Thyroid gland (tissue), 4 donors: Measurements from ENCODE around the gene TMEM88. TPM values are rescaled to one million over a fixed set of nuclear protein-coding genes. Genes with fewer than 3 reads are reported as not detected.
A peak's percentile ranks its signal among the peaks of the same experiment; 100 is the strongest.

ENCODE experiments used
- DNase-seq, 2 donors: peaks; one replicate each; pipeline ENCODE4 v3.0.0-alpha.2; 2019
- H3K27ac ChIP-seq, 3 donors: fragments of 200-600 bp; sonication (generic); 1 replicate in 2 of 3; 2 replicates in 1 of 3; pipeline ENCODE4 v1.5.1; 2016 to 2019; ENCODE audit warnings: mild to moderate bottlenecking in 1 of 3, moderate library complexity in 1 of 3
- H3K27me3 ChIP-seq: fragments of 200-600 bp; sonication (generic); one replicate; pipeline ENCODE4 v1.5.1; 2019
- H3K36me3 ChIP-seq, 2 donors: fragments of 200-600 bp; sonication (generic); one replicate each; pipeline ENCODE4 v1.5.1; 2016 to 2019
- H3K4me1 ChIP-seq, 2 donors: fragments of 200-600 bp; sonication (generic); one replicate each; pipeline ENCODE4 v1.5.1; 2017 to 2019
- H3K4me3 ChIP-seq, 3 donors: fragments of 200-600 bp; sonication (generic); replicated peaks in 1 of 3; 1 replicate in 2 of 3; 2 replicates in 1 of 3; pipeline ENCODE4 v1.5.1; 2016; ENCODE audit warnings: mild to moderate bottlenecking in 1 of 3
- H3K9me3 ChIP-seq: fragments of 200-600 bp; sonication (generic); one replicate; pipeline ENCODE4 v1.5.1; 2017
- POLR2A ChIP-seq, 2 donors: fragments of 450-650 bp; IDR thresholded peaks; one replicate each; pipeline ENCODE4 v1.6.1; 2017; ENCODE audit warnings: antibody characterized with exemption in 2 of 2, mild to moderate bottlenecking in 2 of 2, moderate library complexity in 1 of 2
- WGBS, 2 donors: methylation state at CpG; one replicate each; pipeline ENCODE4 v1.1.5; 2017; 5-methylcytosine and 5-hydroxymethylcytosine counted together
- intact Hi-C: fragments of 100-400 bp; cut with DNase I; formaldehyde crosslinking; loops from one replicate; pipeline ENCODE4 v1.15.1; 2023
- total RNA-seq, 4 donors: library from RNA; depleted of rRNA; stranded (reverse); fragments of >200 nt; gene quantifications; one replicate each; pipeline ENCODE4 v1.2.3, GENCODE V29; 2016
- TF ChIP-seq, protein P1 (sequence below), 6 experiments: fragments of 200-600 bp in 3 of 6; fragments of 450-650 bp in 3 of 6; sonication (generic) in 3 of 6; IDR thresholded peaks; one replicate each; pipeline ENCODE4 v1.5.1; 2016 to 2019; ENCODE audit warnings: antibody characterized with exemption in 6 of 6, mild to moderate bottlenecking in 2 of 6, inconsistent platforms in 1 of 6, moderate library complexity in 1 of 6

Gene TMEM88
- total RNA-seq, 4 donors from 2014 or later: 12.3 to 39.5 (median 18.4) TPM

DNA sequence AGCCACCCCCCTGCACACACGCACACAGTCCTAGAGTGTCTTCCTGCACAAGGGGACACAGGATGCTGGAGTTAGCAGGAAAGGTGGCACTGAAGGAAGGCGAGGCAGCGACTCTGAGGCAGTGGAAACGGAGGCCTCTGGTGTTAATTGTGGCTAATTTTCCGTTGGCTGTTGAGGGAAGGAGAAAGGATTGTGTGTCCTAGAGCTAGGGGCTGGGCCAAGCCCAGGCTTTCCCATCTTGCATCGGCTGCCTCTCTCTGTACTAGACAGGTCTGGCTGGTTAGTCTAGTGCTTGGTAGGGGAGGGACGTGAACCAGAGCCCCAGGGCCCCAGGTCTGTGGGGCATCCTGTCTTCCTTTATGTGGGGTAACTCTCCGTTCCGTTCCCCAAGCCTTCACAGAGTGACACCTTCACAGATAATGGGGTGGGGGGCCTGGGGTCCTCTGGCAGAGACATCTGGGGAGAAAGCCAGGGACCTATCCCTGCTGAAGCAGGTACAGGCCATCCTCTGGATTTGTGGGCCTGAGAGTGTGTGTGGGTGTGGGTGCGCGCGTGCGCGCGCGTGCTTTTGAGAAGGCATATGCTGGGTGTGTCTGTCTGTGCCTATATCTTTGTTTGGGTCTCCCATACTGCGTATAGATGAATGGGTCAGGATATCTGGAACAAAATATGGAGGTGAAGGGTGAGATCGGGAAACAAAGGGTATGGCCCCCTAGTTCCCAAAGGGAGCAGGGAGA is 33.5 kb downstream of the TMEM88 start, which contains the start of gene CHD3:
TSS of gene CHD3 (plus strand) at position 606 of the 737 bp plus-strand sequence. CDS start 212 bp downstream, outside the sequence.
- H3K27ac ChIP-seq: peak within 1 kb of the TSS; percentile 81 to 98 (median 92)
- intact Hi-C loops: no loop called here
- peak; percentile 46 to 54 for DNase-seq
- H3K4me1 ChIP-seq: peaks cover 40 to 45% of the 10 kb centered on the region in 2 donors
- 46 to 47% methylated on average over 18 of the region's 18 CpGs for WGBS, 2 donors
- peaks cover 10 to 16% of the 10 kb centered on the region in 2 donors for H3K36me3 ChIP-seq
- H3K4me3 ChIP-seq: peak within 1 kb of the TSS in 1 of 3 donors; percentile 26
- no peak for TF ChIP-seq POLR2A (IDR thresholded peaks at IDR 0.05)
- TF ChIP-seq, protein P1, sequence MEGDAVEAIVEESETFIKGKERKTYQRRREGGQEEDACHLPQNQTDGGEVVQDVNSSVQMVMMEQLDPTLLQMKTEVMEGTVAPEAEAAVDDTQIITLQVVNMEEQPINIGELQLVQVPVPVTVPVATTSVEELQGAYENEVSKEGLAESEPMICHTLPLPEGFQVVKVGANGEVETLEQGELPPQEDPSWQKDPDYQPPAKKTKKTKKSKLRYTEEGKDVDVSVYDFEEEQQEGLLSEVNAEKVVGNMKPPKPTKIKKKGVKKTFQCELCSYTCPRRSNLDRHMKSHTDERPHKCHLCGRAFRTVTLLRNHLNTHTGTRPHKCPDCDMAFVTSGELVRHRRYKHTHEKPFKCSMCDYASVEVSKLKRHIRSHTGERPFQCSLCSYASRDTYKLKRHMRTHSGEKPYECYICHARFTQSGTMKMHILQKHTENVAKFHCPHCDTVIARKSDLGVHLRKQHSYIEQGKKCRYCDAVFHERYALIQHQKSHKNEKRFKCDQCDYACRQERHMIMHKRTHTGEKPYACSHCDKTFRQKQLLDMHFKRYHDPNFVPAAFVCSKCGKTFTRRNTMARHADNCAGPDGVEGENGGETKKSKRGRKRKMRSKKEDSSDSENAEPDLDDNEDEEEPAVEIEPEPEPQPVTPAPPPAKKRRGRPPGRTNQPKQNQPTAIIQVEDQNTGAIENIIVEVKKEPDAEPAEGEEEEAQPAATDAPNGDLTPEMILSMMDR (IDR thresholded peaks at IDR 0.05): peak in 1 of 6 experiments; percentile 9
- no peaks in the 10 kb centered on the region for H3K9me3 ChIP-seq
- no peaks in the 10 kb centered on the region for H3K27me3 ChIP-seq

DNA sequence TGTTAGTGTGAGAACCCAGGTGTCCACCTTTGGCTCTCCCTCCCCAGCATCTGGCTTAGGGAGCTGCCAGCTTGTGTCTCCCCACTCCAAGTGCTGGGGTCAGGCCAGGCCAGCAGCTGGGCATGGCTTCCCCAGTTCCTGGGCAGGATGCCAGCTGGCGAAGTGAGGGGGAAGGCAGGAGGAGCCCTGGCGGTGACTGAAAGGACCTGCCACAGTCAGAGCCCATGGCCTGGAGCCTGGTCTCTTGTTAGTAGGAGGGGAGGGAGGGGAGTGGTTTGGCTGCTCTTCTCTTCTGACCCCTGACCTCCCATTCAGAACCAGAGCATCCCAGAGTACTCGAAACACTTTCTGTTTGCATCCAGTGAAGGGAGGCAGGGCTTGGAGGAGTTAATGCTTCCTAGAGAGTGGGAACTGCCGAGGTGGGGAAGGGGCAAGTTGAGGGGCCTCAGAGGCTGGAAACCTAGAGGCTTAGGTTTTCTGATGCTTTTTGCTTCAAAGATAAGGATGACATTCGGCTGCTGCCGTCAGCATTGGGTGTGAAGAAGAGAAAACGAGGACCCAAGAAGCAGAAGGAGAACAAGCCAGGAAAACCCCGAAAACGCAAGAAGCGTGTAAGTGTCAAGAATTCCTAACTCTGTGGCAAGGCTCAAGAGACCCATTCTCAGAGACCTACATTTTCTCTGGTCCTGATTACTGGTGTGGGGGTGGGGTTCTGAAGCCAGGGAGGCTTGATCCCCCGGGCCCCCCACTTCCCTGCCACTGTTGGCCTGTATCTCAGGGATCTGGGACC is 34.5 kb downstream of the TMEM88 start:
- H3K27ac ChIP-seq: peak overlapping the region; percentile 81 to 98 (median 92)
- H3K4me3 ChIP-seq: no peak overlapping the region
- H3K27me3 ChIP-seq: no peaks in the 10 kb centered on the region
- no peaks in the 10 kb centered on the region for H3K9me3 ChIP-seq
- peak in 1 of 2 donors; percentile 53 for TF ChIP-seq POLR2A (IDR thresholded peaks at IDR 0.05)
- TF ChIP-seq, protein P1 (IDR thresholded peaks at IDR 0.05): peak in 5 of 6 experiments; percentile 54 to 78 (median 74)
- peak; percentile 100 for DNase-seq
- H3K36me3 ChIP-seq: peaks cover 19 to 26% of the 10 kb centered on the region in 2 donors
- intact Hi-C loops: no loop called here
- 33 to 44% methylated on average over 8 to 11 of the region's 11 CpGs for WGBS, 2 donors
- H3K4me1 ChIP-seq: peaks cover 35 to 41% of the 10 kb centered on the region in 2 donors

DNA sequence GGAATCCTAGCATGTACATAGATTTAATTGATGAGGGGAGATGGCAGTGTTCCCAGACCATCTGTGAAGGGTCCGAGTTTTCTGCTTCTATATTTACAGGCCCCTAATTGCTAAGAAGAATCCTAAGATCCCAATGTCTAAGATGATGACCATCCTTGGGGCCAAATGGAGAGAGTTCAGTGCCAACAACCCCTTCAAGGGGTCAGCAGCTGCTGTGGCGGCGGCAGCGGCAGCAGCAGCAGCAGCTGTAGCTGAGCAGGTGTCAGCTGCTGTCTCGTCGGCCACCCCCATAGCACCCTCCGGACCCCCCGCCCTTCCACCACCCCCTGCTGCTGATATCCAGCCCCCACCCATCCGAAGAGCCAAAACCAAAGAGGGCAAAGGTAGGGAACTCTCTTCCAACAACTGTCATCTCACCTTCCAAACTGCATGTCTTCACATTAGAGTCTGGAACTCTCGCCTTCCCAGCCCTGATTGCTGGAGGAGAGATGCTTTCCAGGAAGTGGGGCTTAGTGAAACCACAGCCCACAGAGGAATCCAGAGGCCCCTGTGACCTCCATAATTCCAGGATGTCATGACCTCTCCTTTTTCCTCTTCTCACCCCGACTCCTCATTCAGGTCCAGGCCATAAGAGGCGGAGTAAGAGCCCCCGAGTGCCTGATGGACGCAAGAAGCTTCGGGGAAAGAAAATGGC is 38.5 kb downstream of the TMEM88 start:
- DNase-seq: no peak
- no peak overlapping the region for H3K4me3 ChIP-seq
- H3K27me3 ChIP-seq: no peaks in the 10 kb centered on the region
- H3K9me3 ChIP-seq: no peaks in the 10 kb centered on the region
- no peak overlapping the region for H3K27ac ChIP-seq
- H3K36me3 ChIP-seq: peaks cover 43 to 53% of the 10 kb centered on the region in 2 donors
- peaks cover 15 to 19% of the 10 kb centered on the region in 2 donors for H3K4me1 ChIP-seq
- intact Hi-C loops: no loop called here
- TF ChIP-seq, protein P1 (IDR thresholded peaks at IDR 0.05): no peak
- TF ChIP-seq POLR2A (IDR thresholded peaks at IDR 0.05): no peak
- 94 to 95% methylated on average over 13 to 15 of the region's 15 CpGs for WGBS, 2 donors

DNA sequence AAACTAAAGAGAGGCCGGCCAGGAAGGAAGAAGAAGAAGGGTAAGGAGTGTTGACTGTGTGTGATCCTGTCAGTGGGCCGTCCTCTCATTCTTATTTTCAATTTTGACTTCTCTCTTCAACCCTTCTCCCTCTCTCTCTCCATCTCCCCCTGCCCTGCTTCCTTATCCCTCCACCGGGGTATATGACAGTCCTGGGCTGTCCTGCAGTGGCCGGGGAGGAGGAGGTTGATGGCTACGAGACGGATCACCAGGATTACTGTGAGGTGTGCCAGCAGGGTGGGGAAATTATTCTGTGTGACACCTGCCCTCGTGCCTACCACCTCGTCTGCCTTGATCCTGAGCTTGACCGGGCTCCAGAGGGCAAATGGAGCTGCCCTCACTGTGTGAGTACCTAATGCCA is 39.4 kb downstream of the TMEM88 start:
- intact Hi-C loops: no loop called here
- no peak for TF ChIP-seq POLR2A (IDR thresholded peaks at IDR 0.05)
- DNase-seq: no peak
- H3K27ac ChIP-seq: no peak overlapping the region
- no peaks in the 10 kb centered on the region for H3K27me3 ChIP-seq
- peaks cover 6 to 10% of the 10 kb centered on the region in 2 donors for H3K4me1 ChIP-seq
- peaks cover 52 to 62% of the 10 kb centered on the region in 2 donors for H3K36me3 ChIP-seq
- H3K4me3 ChIP-seq: no peak overlapping the region
- H3K9me3 ChIP-seq: no peaks in the 10 kb centered on the region
- WGBS, 2 donors: 91 to 92% methylated on average over 9 of the region's 9 CpGs

DNA sequence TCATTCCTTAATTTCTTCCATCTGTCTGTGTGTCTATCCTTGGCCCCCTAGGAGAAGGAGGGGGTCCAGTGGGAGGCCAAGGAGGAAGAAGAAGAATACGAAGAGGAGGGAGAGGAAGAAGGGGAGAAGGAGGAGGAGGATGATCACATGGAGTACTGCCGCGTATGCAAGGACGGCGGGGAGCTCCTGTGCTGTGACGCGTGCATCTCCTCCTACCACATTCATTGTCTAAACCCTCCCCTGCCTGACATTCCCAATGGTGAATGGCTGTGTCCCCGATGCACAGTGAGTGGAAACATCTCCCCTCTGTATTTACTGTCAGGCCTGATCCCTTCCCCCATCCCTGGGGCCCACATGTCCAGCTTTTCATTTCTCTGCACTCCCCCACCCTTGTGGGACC is 40.0 kb downstream of the TMEM88 start:
- H3K27me3 ChIP-seq: no peaks in the 10 kb centered on the region
- no peak overlapping the region for H3K27ac ChIP-seq
- no peaks in the 10 kb centered on the region for H3K9me3 ChIP-seq
- WGBS, 2 donors: 91 to 92% methylated on average over 8 of the region's 8 CpGs
- TF ChIP-seq, protein P1 (IDR thresholded peaks at IDR 0.05): no peak
- no peak for TF ChIP-seq POLR2A (IDR thresholded peaks at IDR 0.05)
- intact Hi-C loops: no loop called here
- peaks cover 58 to 68% of the 10 kb centered on the region in 2 donors for H3K36me3 ChIP-seq
- peaks cover 0 to 3% of the 10 kb centered on the region in 2 donors for H3K4me1 ChIP-seq
- H3K4me3 ChIP-seq: no peak overlapping the region
- DNase-seq: no peak
